Body of pancreas (tissue), 4 donors: ENCODE results near the gene ATCAY. TPM values are rescaled to one million over a fixed set of nuclear protein-coding genes. Genes with fewer than 3 reads are reported as not detected.

Experiments used
- ATAC-seq: fragments of 150-250 bp; one replicate; pipeline ENCODE4 v1.9.1; 2016
- DNase-seq, 4 donors: peaks; one replicate each; pipeline ENCODE4 v3.0.0-alpha.2; 2019
- H3K27ac ChIP-seq, 4 donors: fragments of 200-600 bp; sonication (generic); 1 replicate in 3 of 4; 2 replicates in 1 of 4; pipeline versions ENCODE4 v1.5.1 to v1.6.1; 2016 to 2019; ENCODE audit warnings: mild to moderate bottlenecking in 1 of 4, mixed read lengths in 1 of 4, moderate library complexity in 1 of 4
- H3K27me3 ChIP-seq, 2 donors: fragments of 200-600 bp; sonication (generic); one replicate each; pipeline ENCODE4 v1.6.0; 2016; ENCODE audit warnings: mild to moderate bottlenecking in 1 of 2
- H3K36me3 ChIP-seq, 2 donors: fragments of 200-600 bp; sonication (generic); replicated peaks in 1 of 2; 2 replicates each; pipeline ENCODE4 v1.5.1; 2016; ENCODE audit warnings: low read depth in 2 of 2; ENCODE audit not compliant: insufficient read depth in 1 of 2
- H3K4me1 ChIP-seq: fragments of 200-600 bp; sonication (generic); one replicate; pipeline ENCODE4 v1.6.0; 2016
- H3K4me3 ChIP-seq, 2 donors: fragments of 200-600 bp; sonication (generic); 1 replicate in 1 of 2; 2 replicates in 1 of 2; pipeline ENCODE4 v1.5.1; 2016 to 2019
- H3K9me3 ChIP-seq, 3 donors: fragments of 200-600 bp; sonication (generic); 1 replicate in 2 of 3; 2 replicates in 1 of 3; pipeline ENCODE4 v1.5.1; 2016
- POLR2A ChIP-seq, 3 donors: fragments of 450-650 bp; IDR thresholded peaks; one replicate each; pipeline ENCODE4 v1.6.1; 2016; ENCODE audit warnings: antibody characterized with exemption in 3 of 3, mild to moderate bottlenecking in 2 of 3
- WGBS, 2 donors: methylation state at CpG; one replicate each; pipeline ENCODE4 v1.1.5; 2017; 5-methylcytosine and 5-hydroxymethylcytosine counted together
- intact Hi-C: fragments of 100-400 bp; cut with DNase I; formaldehyde crosslinking; loops from one replicate; pipeline ENCODE4 v1.15.1; 2023
- total RNA-seq, 2 donors: library from RNA; depleted of rRNA; stranded (reverse); fragments of >200 nt; gene quantifications; one replicate each; pipeline ENCODE4 v1.1.0, GENCODE V29; 2016
- TF ChIP-seq, protein P1 (sequence below), 7 experiments: fragments of 450-650 bp in 4 of 7; fragments of 200-600 bp in 3 of 7; sonication (generic) in 3 of 7; IDR thresholded peaks; one replicate each; pipeline ENCODE4 v1.5.1; 2016 to 2019; ENCODE audit warnings: antibody characterized with exemption in 7 of 7

The ATCAY gene
- total RNA-seq, 2 donors from 2014 or later, result 1.6 TPM; not detected in 1

DNA sequence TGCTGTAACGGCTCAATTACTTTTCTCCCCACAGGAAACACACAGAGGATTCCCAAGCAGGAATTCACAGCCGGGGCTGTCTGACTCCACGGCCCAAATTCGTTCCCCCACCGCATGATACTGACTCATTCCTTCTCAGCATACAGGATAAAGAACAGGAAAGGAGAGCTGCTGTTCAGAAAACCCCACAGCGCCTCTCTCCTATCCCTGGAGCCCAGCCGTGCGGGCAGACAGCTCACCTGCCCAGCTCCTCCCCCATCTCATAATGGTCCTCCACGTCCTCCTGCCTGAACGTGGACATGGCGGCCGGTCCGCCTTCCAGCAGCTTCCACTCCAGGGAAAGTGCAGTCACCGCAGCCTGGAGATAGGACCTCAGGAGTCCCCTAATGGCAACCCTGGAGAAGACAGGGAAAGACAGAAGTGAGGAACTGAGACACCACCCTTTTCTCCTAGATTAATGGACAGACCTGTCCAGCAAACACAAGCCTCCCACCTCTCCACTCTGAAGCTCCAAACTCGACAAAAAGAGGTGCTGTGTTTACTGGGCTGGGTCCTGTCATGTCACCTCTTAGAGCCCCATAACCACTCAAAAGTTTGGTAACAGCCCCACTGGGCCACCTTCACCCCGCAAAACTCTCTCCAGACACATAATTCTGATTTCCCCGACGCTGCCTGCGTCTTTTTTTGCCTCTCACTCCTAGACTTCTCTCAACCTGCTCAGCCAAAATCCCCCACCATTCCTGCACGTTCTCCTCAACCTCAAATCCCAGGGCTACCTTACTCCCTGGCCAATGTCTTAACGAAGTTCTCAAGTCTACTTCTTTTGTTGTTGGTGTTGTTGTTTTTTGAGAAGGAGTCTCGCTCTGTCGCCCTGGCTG, 89.2 kb downstream of the ATCAY start:
- ATAC-seq (no peak), DNase-seq (peak in 1 of 4 donors; percentile 50)
- peak overlapping the region in 1 of 2 donors; percentile 78 for H3K4me3 ChIP-seq
- H3K27me3 ChIP-seq, result no peaks in the 10 kb centered on the region
- H3K4me1 ChIP-seq, result peaks cover 61% of the 10 kb centered on the region
- peak overlapping the region; percentile 82 to 94 (median 92) for H3K27ac ChIP-seq
- TF ChIP-seq POLR2A (IDR thresholded peaks at IDR 0.05), result no peak
- TF ChIP-seq, protein P1, sequence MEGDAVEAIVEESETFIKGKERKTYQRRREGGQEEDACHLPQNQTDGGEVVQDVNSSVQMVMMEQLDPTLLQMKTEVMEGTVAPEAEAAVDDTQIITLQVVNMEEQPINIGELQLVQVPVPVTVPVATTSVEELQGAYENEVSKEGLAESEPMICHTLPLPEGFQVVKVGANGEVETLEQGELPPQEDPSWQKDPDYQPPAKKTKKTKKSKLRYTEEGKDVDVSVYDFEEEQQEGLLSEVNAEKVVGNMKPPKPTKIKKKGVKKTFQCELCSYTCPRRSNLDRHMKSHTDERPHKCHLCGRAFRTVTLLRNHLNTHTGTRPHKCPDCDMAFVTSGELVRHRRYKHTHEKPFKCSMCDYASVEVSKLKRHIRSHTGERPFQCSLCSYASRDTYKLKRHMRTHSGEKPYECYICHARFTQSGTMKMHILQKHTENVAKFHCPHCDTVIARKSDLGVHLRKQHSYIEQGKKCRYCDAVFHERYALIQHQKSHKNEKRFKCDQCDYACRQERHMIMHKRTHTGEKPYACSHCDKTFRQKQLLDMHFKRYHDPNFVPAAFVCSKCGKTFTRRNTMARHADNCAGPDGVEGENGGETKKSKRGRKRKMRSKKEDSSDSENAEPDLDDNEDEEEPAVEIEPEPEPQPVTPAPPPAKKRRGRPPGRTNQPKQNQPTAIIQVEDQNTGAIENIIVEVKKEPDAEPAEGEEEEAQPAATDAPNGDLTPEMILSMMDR (IDR thresholded peaks at IDR 0.05), result no peak
- 30 to 38% methylated on average over 19 to 23 of the region's 23 CpGs for WGBS, 2 donors
- H3K9me3 ChIP-seq, result no peaks in the 10 kb centered on the region
- intact Hi-C loops, result no loop called here
- no peaks in the 10 kb centered on the region for H3K36me3 ChIP-seq

DNA sequence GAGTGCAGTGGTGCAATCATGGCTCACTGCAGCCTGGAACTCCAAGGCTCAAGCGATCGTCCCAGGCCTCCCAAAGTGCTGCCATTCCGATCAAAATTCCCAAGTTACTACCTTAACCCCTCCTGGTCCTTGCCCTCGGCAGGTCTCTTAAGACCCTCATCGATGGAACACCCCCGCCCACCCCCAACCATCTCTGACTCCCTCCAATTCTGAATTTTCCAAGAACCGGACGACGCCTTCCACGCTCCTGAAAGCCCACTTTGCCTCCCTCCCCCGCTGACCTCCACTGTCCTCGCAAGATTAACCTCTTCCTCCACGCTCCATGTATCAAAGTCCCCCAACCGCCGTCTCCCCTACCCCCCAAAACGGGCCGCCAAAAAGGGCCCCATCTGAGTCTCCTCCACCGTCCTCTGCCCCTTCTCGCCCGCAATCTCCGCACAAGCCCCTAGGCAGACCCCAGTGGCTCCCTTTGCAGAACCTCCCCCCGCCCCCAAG, 89.9 kb downstream of the ATCAY start:
- Histone ChIP-seq H3K9me3 (no peaks in the 10 kb centered on the region), H3K4me3 (peak overlapping the region; percentile 75 to 78), H3K27ac (peak overlapping the region; percentile 82 to 94 (median 92)), H3K4me1 (peaks cover 59% of the 10 kb centered on the region), H3K27me3 (no peaks in the 10 kb centered on the region), H3K36me3 (no peaks in the 10 kb centered on the region)
- intact Hi-C loops, result no loop called here
- ATAC-seq (no peak), DNase-seq (no peak)
- 0 to 1% methylated on average over 20 to 22 of the region's 22 CpGs for WGBS, 2 donors
- TF ChIP-seq, protein P1 (IDR thresholded peaks at IDR 0.05), result no peak
- no peak for TF ChIP-seq POLR2A (IDR thresholded peaks at IDR 0.05)

DNA sequence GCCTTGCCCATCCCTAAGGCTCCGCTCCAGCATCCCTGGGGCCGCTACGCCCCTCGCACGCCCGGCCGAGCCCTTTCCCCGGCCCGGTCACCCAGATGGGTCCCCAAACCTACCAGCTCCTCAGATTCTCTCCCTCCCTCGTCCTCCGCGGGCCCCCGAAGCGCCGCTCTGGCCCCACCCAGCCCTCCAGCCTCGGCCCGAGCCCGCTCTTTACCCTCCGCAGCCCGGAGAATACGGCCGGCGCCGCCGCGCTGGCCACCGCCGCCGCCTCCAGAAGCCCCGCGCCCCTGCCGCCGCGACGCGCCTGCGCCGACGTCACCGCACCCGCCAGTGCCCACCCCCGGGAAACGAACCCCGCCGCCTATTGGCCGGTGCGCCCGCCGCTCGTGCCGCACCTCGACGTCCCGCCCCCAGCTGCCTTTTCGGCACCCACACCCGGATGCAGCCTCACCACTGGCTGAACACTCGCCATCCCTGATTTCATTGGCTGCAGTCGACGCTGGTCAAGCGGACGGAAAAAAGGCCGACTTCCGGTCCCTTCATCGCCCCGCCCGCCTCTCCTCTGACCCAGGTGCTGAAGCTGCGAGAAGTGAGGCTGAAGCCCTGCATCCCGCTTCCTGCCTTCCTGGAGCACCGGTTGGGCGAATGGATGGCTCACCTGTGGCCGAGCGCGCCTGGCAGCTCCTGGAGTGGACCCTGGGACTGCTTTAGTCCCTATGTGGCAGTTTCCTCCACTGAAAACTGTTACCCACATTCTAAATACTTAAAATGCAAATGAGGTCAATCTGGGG, 90.5 kb downstream of the ATCAY start, which contains the start of gene DAPK3:
Gene DAPK3 (minus strand): TSS at position 292 of the 791 bp plus-strand sequence. CDS start 1,364 bp downstream, outside the sequence.
- intact Hi-C loops, result no loop called here
- DNase-seq (peak; percentile 98 to 99 (median 98)), ATAC-seq (peak; percentile 91)
- Histone ChIP-seq H3K36me3 (peaks cover 0 to 5% of the 10 kb centered on the region in 2 donors), H3K4me1 (peaks cover 52% of the 10 kb centered on the region), H3K4me3 (peak within 1 kb of the TSS; percentile 75 to 78), H3K27me3 (no peaks in the 10 kb centered on the region), H3K9me3 (no peaks in the 10 kb centered on the region), H3K27ac (peak within 1 kb of the TSS; percentile 82 to 94 (median 92))
- peak; percentile 80 to 95 (median 86) for TF ChIP-seq POLR2A (IDR thresholded peaks at IDR 0.05)
- TF ChIP-seq, protein P1 (IDR thresholded peaks at IDR 0.05), result peak in 2 of 7 experiments; percentile 37 to 42
- 1 to 3% methylated on average over 17 to 71 of the region's 73 CpGs for WGBS, 2 donors

DNA sequence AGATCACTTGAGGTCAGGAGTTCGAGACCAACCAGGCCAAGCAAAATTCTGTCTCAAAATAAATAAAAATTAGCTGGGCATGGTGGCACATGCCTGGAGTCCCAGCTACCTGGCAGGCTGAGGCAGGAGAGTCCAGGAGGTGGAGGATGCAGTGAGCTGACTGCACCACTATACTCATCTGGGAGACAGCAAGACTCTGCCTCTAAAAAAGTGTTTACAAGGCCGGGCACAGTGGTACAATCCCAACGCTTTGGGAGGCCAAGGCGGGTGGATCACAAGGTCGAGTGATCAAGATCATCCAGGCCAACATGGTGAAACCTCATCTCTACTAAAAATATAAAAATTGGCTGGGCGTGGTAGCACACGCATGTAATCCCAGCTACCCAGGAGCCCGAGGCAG, 94.7 kb downstream of the ATCAY start:
- TF ChIP-seq, protein P1 (IDR thresholded peaks at IDR 0.05), result no peak
- no peak for TF ChIP-seq POLR2A (IDR thresholded peaks at IDR 0.05)
- H3K9me3 ChIP-seq, result no peaks in the 10 kb centered on the region
- peaks cover 21 to 38% of the 10 kb centered on the region in 2 donors for H3K36me3 ChIP-seq
- no peak overlapping the region for H3K27ac ChIP-seq
- peaks cover 11% of the 10 kb centered on the region for H3K4me1 ChIP-seq
- DNase-seq (no peak), ATAC-seq (no peak)
- H3K27me3 ChIP-seq, result no peaks in the 10 kb centered on the region
- WGBS, 2 donors, result 85 to 86% methylated on average over 8 of the region's 8 CpGs
- intact Hi-C loops, result no loop called here
- H3K4me3 ChIP-seq, result no peak overlapping the region
